Panc1 (cell line): ENCODE measurements around the gene MS4A4E. TPM values are rescaled to one million over a fixed set of nuclear protein-coding genes. Genes with fewer than 3 reads are reported as not detected.

Experiments
- ATAC-seq: fragments of 200-7000 bp; cut with Tn5 transposase; 2 replicates; pipeline ENCODE4 v1.9.1; 2020; ENCODE audit warnings: mild to moderate bottlenecking, moderate library complexity
- BruUV-seq: library from RNA; stranded (reverse); fragments of 400-500 nt; replicated peaks from 2 replicates; lab custom pipeline; 2021; lab: Mats Ljungman, UMichigan
- CTCF ChIA-PET: fragments of 300-600 bp; sonication (Branson Sonifier 250); formaldehyde crosslinking; loops from one replicate; lab custom pipeline; 2022; ENCODE audit warnings: antibody characterized with exemption; lab: Charles Lee
- POLR2A ChIA-PET: fragments of 300-600 bp; sonication (Branson Sonifier 250); formaldehyde crosslinking; loops from one replicate; lab custom pipeline; 2022; ENCODE audit warnings: antibody characterized with exemption; lab: Charles Lee
- DNase-seq: peaks from one replicate; pipeline ENCODE4 v3.0.0-alpha.2; 2010; ENCODE audit warnings: low read depth, low spot score
- H3K27ac ChIP-seq: 2 replicates; pipeline ENCODE4 v1.5.1; 2011; ENCODE audit warnings: mild to moderate bottlenecking, low read length, inconsistent platforms
- H3K27me3 ChIP-seq: fragments of 200-500 bp; sonication (Bioruptor generic); 2 replicates; pipeline ENCODE4 v1.6.0; 2014; ENCODE audit warnings: low read length, inconsistent platforms; ENCODE audit not compliant: control insufficient read depth, insufficient read depth
- H3K36me3 ChIP-seq: fragments of 200-500 bp; sonication (Bioruptor generic); 2 replicates; pipeline ENCODE4 v1.5.1; 2014; ENCODE audit warnings: inconsistent platforms, mild to moderate bottlenecking, low read length, moderate library complexity; ENCODE audit not compliant: control insufficient read depth, insufficient read depth
- H3K4me1 ChIP-seq: 2 replicates; pipeline ENCODE4 v1.5.1; 2011; ENCODE audit warnings: inconsistent platforms, mild to moderate bottlenecking, low read length, moderate library complexity; ENCODE audit not compliant: control insufficient read depth, insufficient read depth
- H3K4me3 ChIP-seq, 2 experiments: 2 replicates each; pipeline ENCODE4 v1.5.1; 2011 to 2012; ENCODE audit warnings: low read depth in 2 of 2, low read length in 2 of 2, mild to moderate bottlenecking in 2 of 2, inconsistent platforms in 1 of 2, moderate library complexity in 1 of 2
- H3K9me3 ChIP-seq: fragments of 200-500 bp; sonication (Bioruptor generic); 2 replicates; pipeline ENCODE4 v1.5.1; 2014; ENCODE audit warnings: low read depth, mild to moderate bottlenecking, inconsistent platforms, low read length, moderate library complexity; ENCODE audit not compliant: control insufficient read depth, insufficient read depth
- CTCF ChIP-seq: fragments of 450-650 bp; IDR thresholded peaks from 2 replicates; pipeline ENCODE4 v1.5.1; 2017; ENCODE audit warnings: mild to moderate bottlenecking
- POLR2AphosphoS5 ChIP-seq: IDR thresholded peaks from 2 replicates; pipeline ENCODE4 v1.6.1; 2012; ENCODE audit warnings: mild to moderate bottlenecking, low read depth, low read length, moderate library complexity
- REST ChIP-seq, 2 experiments: IDR thresholded peaks; 2 replicates each; pipeline ENCODE4 v1.6.1; 2011 to 2012; ENCODE audit warnings: low read depth in 2 of 2, control low read depth in 1 of 2, low read length in 1 of 2, mild to moderate bottlenecking in 1 of 2, moderate library complexity in 1 of 2; ENCODE audit not compliant: insufficient read depth in 1 of 2
- SIN3A ChIP-seq: IDR thresholded peaks from 2 replicates; pipeline ENCODE4 v1.6.1; 2012; ENCODE audit warnings: low read depth, mild to moderate bottlenecking, low read length, moderate library complexity, borderline replicate concordance; ENCODE audit not compliant: insufficient read depth
- TCF7L2 ChIP-seq: IDR thresholded peaks from 2 replicates; pipeline ENCODE4 v1.6.1; 2011; ENCODE audit warnings: mild to moderate bottlenecking, low read depth, low read length, inconsistent platforms
- in situ Hi-C: cut with HindIII; loops from 2 replicates; pipeline ENCODE4 v1.10.0; 2016; ENCODE audit warnings: low sequenced_read_pairs, low pct_unique_long_range_greater_than_20kb
- intact Hi-C: fragments of 100-400 bp; cut with micrococcal nuclease; formaldehyde crosslinking; loops from one replicate; pipeline ENCODE4 v1.10.0; 2022; ENCODE audit not compliant: unreplicated experiment
- total RNA-seq: library from RNA; stranded (reverse); gene quantifications from one replicate; pipeline ENCODE4 v1.2.1, GENCODE V29; 2021; ENCODE audit not compliant: unreplicated experiment

Gene MS4A4E
- total RNA-seq, 1 experiment from 2014 or later = not detected

- H3K4me1 ChIP-seq = no peaks in the 10 kb centered on the region
- no peaks in the 10 kb centered on the region for H3K36me3 ChIP-seq
- ChIA-PET POLR2A (no interaction called here), CTCF (no interaction called here)
- ATAC-seq = no peak
- H3K27me3 ChIP-seq = no peaks in the 10 kb centered on the region
- TF ChIP-seq CTCF (no peak), SIN3A (no peak), REST (IDR thresholded peaks at IDR 0.05; ENCODE audit: insufficient read depth in 1 of 2, low read depth in 2 of 2, low read length in 1 of 2) (no peak), POLR2AphosphoS5 (no peak), TCF7L2 (no peak)
- no peak overlapping the region for H3K27ac ChIP-seq
- intact Hi-C loops (no loop called here), in situ Hi-C loops (no loop called here)
- DNase-seq = no peak
- H3K4me3 ChIP-seq = no peak overlapping the region
- no peaks in the 10 kb centered on the region for H3K9me3 ChIP-seq
- BruUV-seq = no TSS peak
Measured at GRCh38 chr11:60165951-60166350, 77.0 kb downstream of the MS4A4E start.

- DNase-seq (no peak), ATAC-seq (no peak)
- H3K27ac ChIP-seq = no peak overlapping the region
- no peaks in the 10 kb centered on the region for H3K27me3 ChIP-seq
- BruUV-seq = no TSS peak
- in situ Hi-C loops (no loop called here), intact Hi-C loops (no loop called here)
- H3K4me1 ChIP-seq = no peaks in the 10 kb centered on the region
- no peaks in the 10 kb centered on the region for H3K36me3 ChIP-seq
- POLR2A ChIA-PET = no interaction called here
- H3K4me3 ChIP-seq = no peak overlapping the region
- TF ChIP-seq CTCF = no peak
- CTCF ChIA-PET = no interaction called here
- H3K9me3 ChIP-seq = no peaks in the 10 kb centered on the region
Measured at GRCh38 chr11:60165538-60165937, 77.4 kb downstream of the MS4A4E start.
